AG04450 (cell line): ENCODE results near the gene HERC4. TPM values are rescaled to one million over a fixed set of nuclear protein-coding genes. Genes with fewer than 3 reads are reported as not detected.

Experiments used
- CTCF ChIA-PET: fragments of 300-600, 350-600 bp; formaldehyde crosslinking; extraction: SDS; loops from one replicate; lab custom pipeline; 2022; ENCODE audit warnings: antibody characterized with exemption, inconsistent platforms; lab: Charles Lee
- POLR2A ChIA-PET: fragments of 350-600 bp; formaldehyde crosslinking; extraction: SDS; loops from one replicate; lab custom pipeline; 2021; ENCODE audit warnings: antibody characterized with exemption, inconsistent platforms; lab: Yijun Ruan, JAX
- DNase-seq: peaks from one replicate; pipeline ENCODE4 v3.0.0-alpha.2; 2011; ENCODE audit warnings: low read depth, low spot score
- H3K27ac ChIP-seq: one replicate; pipeline ENCODE4 v1.5.1; 2012; ENCODE audit warnings: low read depth, low read length, control low read depth
- H3K27me3 ChIP-seq: one replicate; pipeline ENCODE4 v1.6.0; 2012; ENCODE audit warnings: low read length; ENCODE audit not compliant: control insufficient read depth, insufficient read depth
- H3K4me3 ChIP-seq: 2 replicates; pipeline ENCODE4 v1.5.1; 2011; ENCODE audit warnings: mild to moderate bottlenecking, low read depth, low read length, control low read depth
- H3K9me3 ChIP-seq: 2 replicates; pipeline ENCODE4 v1.5.1; 2012; ENCODE audit warnings: low read length; ENCODE audit not compliant: control insufficient read depth, insufficient read depth
- CTCF ChIP-seq: IDR thresholded peaks from 2 replicates; pipeline ENCODE4 v1.5.1; 2011; ENCODE audit warnings: low read depth, low read length, control low read depth, inconsistent platforms
- polyA plus RNA-seq: library from polyadenylated mRNA; depleted of rRNA; stranded (reverse); fragments of >200 nt; gene quantifications from 2 replicates; pipeline ENCODE4 v1.2.3, GENCODE V29; 2011

Gene HERC4
- polyA plus RNA-seq, 1 experiment: 59.1 TPM

DNA sequence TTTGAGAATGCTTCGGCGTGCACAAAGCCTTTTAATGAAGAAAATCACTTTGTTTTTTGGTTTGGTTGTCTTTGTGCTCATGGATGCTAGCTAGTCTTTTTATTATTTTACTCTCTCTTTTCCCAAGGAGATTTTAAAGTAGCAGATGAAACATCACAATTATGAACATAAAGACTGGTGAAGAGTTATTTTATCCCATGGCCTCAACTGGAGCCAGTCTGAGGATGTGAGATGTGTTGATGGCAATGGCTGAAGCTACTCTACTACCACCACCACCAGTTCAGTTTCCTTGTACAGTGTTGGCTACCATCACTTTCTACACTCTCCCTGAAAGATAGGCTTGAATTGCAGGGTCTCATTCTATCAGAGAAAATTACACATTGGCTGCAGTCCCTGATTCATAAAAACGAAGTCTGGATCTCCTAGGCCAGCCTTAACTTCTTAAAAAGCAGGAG, 494 bp upstream of the HERC4 start:
- POLR2A ChIA-PET: interaction anchor here (0.6 kb wide), 1 partner anchor 256 kb away, joined by 4 read pairs; the partner anchor contains the start of gene HNRNPH3
- H3K9me3 ChIP-seq: peaks cover 4% of the 10 kb centered on the region; the same call in 1 of the 2 replicates
- TF ChIP-seq CTCF: no peak
- no peak overlapping the region for H3K27ac ChIP-seq
- DNase-seq: no peak
- peak overlapping the region; percentile 23 for H3K4me3 ChIP-seq
- CTCF ChIA-PET: interaction anchor here (0.6 kb wide), 1 partner anchor 137 kb away, joined by 3 read pairs; no protein-coding TSS in a partner anchor
- H3K27me3 ChIP-seq: no peaks in the 10 kb centered on the region

DNA sequence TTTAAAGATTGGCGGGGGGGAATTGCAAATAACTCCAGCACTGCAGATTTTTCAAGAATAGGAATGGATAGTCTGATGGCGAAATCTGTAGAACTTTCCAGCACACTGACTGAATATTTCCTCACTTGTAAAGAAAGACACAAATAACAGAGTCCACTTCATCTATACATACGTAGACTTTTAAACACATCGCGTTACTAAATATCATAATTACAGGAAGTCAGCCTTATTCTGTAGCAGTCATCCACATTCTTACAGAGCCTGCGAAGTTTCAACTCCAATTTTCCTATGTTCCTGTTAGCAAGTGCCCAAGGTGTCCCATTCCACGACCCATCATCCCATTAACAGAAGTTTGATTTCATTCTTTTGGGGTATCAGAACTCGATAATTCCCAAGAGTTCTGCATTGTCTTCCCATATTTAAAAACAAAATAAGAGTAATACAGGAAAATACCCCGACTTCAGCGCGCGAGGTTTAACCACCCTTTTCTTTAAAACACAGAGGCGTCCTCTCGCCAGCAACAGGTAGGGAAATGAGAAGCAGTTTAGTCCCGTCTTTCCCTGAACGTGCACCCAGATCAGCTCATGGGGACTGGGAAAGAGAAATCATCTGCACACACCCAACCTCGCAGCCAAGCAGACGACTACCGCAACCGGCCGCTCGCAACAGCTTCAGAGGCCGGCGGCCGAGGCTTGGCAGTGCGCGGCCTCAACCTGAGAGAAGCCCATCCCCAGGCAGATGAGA, 880 bp downstream of the HERC4 start:
- no peak for TF ChIP-seq CTCF
- H3K27me3 ChIP-seq: no peaks in the 10 kb centered on the region
- peak overlapping the region; percentile 96 for H3K4me3 ChIP-seq
- ChIA-PET CTCF (interaction anchor here (0.5 kb wide), 1 partner anchor 16 kb away, joined by 5 read pairs; no protein-coding TSS in a partner anchor), POLR2A (interaction anchor here (0.6 to 1.1 kb wide), 2 partner anchors 21 to 258 kb away, joined by 4 to 6 read pairs; partner anchors contain the start of gene HNRNPH3)
- peaks cover 4% of the 10 kb centered on the region; the same call in 1 of the 2 replicates for H3K9me3 ChIP-seq
- H3K27ac ChIP-seq: peak overlapping the region; percentile 97
- DNase-seq: no peak

- DNase-seq: no peak
- H3K9me3 ChIP-seq: peaks cover 4% of the 10 kb centered on the region; the same call in 1 of the 2 replicates
- no peaks in the 10 kb centered on the region for H3K27me3 ChIP-seq
- TF ChIP-seq CTCF: no peak
- CTCF ChIA-PET: interaction anchor here (0.5 kb wide), 1 partner anchor 15 kb away, joined by 5 read pairs; no protein-coding TSS in a partner anchor
- no peak overlapping the region for H3K27ac ChIP-seq
- H3K4me3 ChIP-seq: peak overlapping the region; percentile 96
- POLR2A ChIA-PET: interaction anchor here (0.7 kb wide), 2 partner anchors 77 to 176 kb away, joined by 6 read pairs; no protein-coding TSS in a partner anchor
These were observed 1.5 kb downstream of the HERC4 start for GRCh38 chr10:68073631-68074030.

DNA sequence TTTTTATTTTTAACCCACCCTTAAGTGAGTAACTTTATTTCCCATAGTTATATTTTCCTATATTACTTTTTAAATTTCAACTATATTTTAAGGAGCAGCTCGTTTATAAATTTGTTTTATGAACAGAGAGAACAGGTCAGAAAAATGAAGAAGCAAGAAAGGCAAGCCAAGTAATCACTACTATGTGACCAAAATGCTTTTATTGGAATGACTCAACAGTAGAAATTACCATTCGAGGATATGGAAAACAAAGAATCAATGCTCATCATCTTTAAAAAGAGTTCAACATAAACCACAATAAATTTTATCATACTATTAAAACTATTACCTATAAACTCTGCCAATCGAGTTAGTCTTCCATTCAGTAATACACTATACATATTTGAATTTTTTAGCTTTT, 7.6 kb downstream of the HERC4 start:
- H3K27ac ChIP-seq: no peak overlapping the region
- ChIA-PET CTCF (interaction anchor here (1.0 to 2.8 kb wide), 5 partner anchors 10 to 280 kb away, joined by 3 to 12 read pairs (median 4); no protein-coding TSS in a partner anchor), POLR2A (interaction anchor here (0.5 kb wide), 1 partner anchor 22 kb away, joined by 3 read pairs; no protein-coding TSS in a partner anchor)
- DNase-seq: no peak
- TF ChIP-seq CTCF: no peak
- no peak overlapping the region for H3K4me3 ChIP-seq
- H3K27me3 ChIP-seq: no peaks in the 10 kb centered on the region
- H3K9me3 ChIP-seq: no peaks in the 10 kb centered on the region
